Lower leg skin (tissue), 3 donors: ENCODE measurements around the gene PIGV.

Experiments used
- POLR2A ChIP-seq, 2 donors: fragments of 450-650 bp; IDR thresholded peaks; one replicate each; pipeline ENCODE4 v1.6.1; 2016 to 2017; ENCODE audit warnings: antibody characterized with exemption in 2 of 2, mild to moderate bottlenecking in 1 of 2, moderate library complexity in 1 of 2
- TF ChIP-seq, protein P1 (sequence below), 3 donors: fragments of 450-650 bp; IDR thresholded peaks; one replicate each; pipeline ENCODE4 v1.5.1; 2016; ENCODE audit warnings: antibody characterized with exemption in 3 of 3, mild to moderate bottlenecking in 3 of 3, moderate library complexity in 2 of 3

DNA sequence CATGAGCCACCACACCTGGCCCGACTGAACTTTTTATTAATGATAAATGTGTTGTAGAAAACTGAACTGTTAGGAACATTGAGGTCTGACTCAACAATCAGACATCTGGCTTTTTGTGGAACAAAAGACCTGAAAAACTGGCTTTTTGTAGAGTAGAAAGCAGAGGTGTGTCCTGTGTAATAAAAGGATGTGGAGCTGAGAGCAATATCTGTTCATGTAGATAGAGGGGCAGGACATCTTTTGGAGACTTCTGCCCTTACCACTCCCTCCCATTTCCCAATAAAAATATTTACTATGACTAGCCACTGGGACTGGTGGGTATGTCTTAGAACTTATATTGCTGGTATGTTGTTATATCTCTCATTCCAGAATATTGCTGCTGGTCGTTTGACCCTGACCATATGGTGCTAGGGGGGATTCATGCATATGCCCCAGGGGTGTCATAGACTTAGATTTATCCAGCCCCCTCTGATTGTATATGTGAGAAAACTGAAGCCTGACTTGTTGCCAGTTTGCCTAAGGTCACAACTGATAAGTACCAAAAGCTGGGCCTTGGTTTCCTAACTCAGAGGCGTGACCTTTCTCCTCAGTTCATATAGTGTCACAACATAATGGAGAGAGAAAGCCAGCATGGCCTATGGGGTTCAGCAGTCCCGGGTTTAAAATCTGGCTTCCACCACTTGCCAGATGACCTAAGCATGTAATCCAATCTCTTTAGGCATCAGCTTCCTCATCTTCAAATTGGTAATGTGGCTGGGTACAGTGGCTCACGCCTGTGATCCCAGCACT is 33.5 kb upstream of the PIGV start:
- TF ChIP-seq POLR2A (IDR thresholded peaks at IDR 0.05) = no peak
- TF ChIP-seq, protein P1, sequence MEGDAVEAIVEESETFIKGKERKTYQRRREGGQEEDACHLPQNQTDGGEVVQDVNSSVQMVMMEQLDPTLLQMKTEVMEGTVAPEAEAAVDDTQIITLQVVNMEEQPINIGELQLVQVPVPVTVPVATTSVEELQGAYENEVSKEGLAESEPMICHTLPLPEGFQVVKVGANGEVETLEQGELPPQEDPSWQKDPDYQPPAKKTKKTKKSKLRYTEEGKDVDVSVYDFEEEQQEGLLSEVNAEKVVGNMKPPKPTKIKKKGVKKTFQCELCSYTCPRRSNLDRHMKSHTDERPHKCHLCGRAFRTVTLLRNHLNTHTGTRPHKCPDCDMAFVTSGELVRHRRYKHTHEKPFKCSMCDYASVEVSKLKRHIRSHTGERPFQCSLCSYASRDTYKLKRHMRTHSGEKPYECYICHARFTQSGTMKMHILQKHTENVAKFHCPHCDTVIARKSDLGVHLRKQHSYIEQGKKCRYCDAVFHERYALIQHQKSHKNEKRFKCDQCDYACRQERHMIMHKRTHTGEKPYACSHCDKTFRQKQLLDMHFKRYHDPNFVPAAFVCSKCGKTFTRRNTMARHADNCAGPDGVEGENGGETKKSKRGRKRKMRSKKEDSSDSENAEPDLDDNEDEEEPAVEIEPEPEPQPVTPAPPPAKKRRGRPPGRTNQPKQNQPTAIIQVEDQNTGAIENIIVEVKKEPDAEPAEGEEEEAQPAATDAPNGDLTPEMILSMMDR (IDR thresholded peaks at IDR 0.05) = no peak
